IPS-15b (cell line): ENCODE measurements around the gene SLC8A2.

ENCODE experiments used
- H3K27me3 ChIP-seq: one replicate; pipeline ENCODE4 v1.6.1; 2013; ENCODE audit warnings: low read length; ENCODE audit not compliant: control insufficient read depth, insufficient read depth
- H3K36me3 ChIP-seq: one replicate; pipeline ENCODE4 v1.6.1; 2013; ENCODE audit warnings: low read length; ENCODE audit not compliant: control insufficient read depth, insufficient read depth
- H3K4me1 ChIP-seq: one replicate; pipeline ENCODE4 v1.6.1; 2013; ENCODE audit warnings: mild to moderate bottlenecking, low read length; ENCODE audit not compliant: control insufficient read depth, insufficient read depth
- H3K4me3 ChIP-seq: one replicate; pipeline ENCODE4 v1.5.1; 2013; ENCODE audit warnings: low read depth, low read length
- H3K9ac ChIP-seq: one replicate; pipeline ENCODE4 v1.6.1; 2013; ENCODE audit warnings: low read depth, mild to moderate bottlenecking, low read length
- H3K9me3 ChIP-seq: one replicate; pipeline ENCODE4 v1.6.1; 2013; ENCODE audit warnings: mild to moderate bottlenecking, low read length; ENCODE audit not compliant: control insufficient read depth, insufficient read depth

SLC8A2 gene

GRCh38 chr19:47499863-47500830, 28.5 kb upstream of the SLC8A2 start:
- Histone ChIP-seq H3K36me3 (peaks cover 19% of the 10 kb centered on the region), H3K27me3 (no peaks in the 10 kb centered on the region), H3K4me1 (no peaks in the 10 kb centered on the region), H3K9me3 (no peaks in the 10 kb centered on the region), H3K9ac (peak overlapping the region; percentile 24), H3K4me3 (no peak overlapping the region)

GRCh38 chr19:47499371-47499770, 27.7 kb upstream of the SLC8A2 start:
- Histone ChIP-seq H3K9ac (peak overlapping the region; percentile 24), H3K27me3 (no peaks in the 10 kb centered on the region), H3K4me3 (no peak overlapping the region), H3K9me3 (no peaks in the 10 kb centered on the region), H3K36me3 (peaks cover 19% of the 10 kb centered on the region), H3K4me1 (no peaks in the 10 kb centered on the region)

GRCh38 chr19:47498561-47498960, 26.9 kb upstream of the SLC8A2 start:
- peaks cover 19% of the 10 kb centered on the region for H3K36me3 ChIP-seq
- no peak overlapping the region for H3K4me3 ChIP-seq
- H3K4me1 ChIP-seq: no peaks in the 10 kb centered on the region
- H3K9me3 ChIP-seq: no peaks in the 10 kb centered on the region
- no peak overlapping the region for H3K9ac ChIP-seq
- H3K27me3 ChIP-seq: no peaks in the 10 kb centered on the region

- Histone ChIP-seq H3K4me3 (no peak overlapping the region), H3K27me3 (no peaks in the 10 kb centered on the region), H3K9ac (no peak overlapping the region), H3K36me3 (peaks cover 19% of the 10 kb centered on the region), H3K4me1 (no peaks in the 10 kb centered on the region), H3K9me3 (no peaks in the 10 kb centered on the region)
Observed at GRCh38 chr19:47497821-47498520, 26.3 kb upstream of the SLC8A2 start.

- Histone ChIP-seq H3K4me1 (no peaks in the 10 kb centered on the region), H3K4me3 (no peak overlapping the region), H3K9ac (no peak overlapping the region), H3K27me3 (no peaks in the 10 kb centered on the region), H3K36me3 (peaks cover 20% of the 10 kb centered on the region), H3K9me3 (no peaks in the 10 kb centered on the region)
Observed at GRCh38 chr19:47497050-47497766, 25.5 kb upstream of the SLC8A2 start.

- Histone ChIP-seq H3K27me3 (no peaks in the 10 kb centered on the region), H3K36me3 (peaks cover 33% of the 10 kb centered on the region), H3K4me1 (no peaks in the 10 kb centered on the region), H3K9me3 (no peaks in the 10 kb centered on the region), H3K4me3 (no peak overlapping the region), H3K9ac (no peak overlapping the region)
Observed at GRCh38 chr19:47495478-47496372, 24.0 kb upstream of the SLC8A2 start.

- H3K36me3 ChIP-seq: peaks cover 38% of the 10 kb centered on the region
- H3K9me3 ChIP-seq: no peaks in the 10 kb centered on the region
- no peak overlapping the region for H3K4me3 ChIP-seq
- H3K9ac ChIP-seq: no peak overlapping the region
- no peaks in the 10 kb centered on the region for H3K27me3 ChIP-seq
- H3K4me1 ChIP-seq: no peaks in the 10 kb centered on the region
Observed at GRCh38 chr19:47494729-47495128, 23.0 kb upstream of the SLC8A2 start.

- H3K36me3 ChIP-seq: peaks cover 42% of the 10 kb centered on the region
- no peaks in the 10 kb centered on the region for H3K4me1 ChIP-seq
- no peak overlapping the region for H3K4me3 ChIP-seq
- H3K27me3 ChIP-seq: no peaks in the 10 kb centered on the region
- H3K9ac ChIP-seq: no peak overlapping the region
- H3K9me3 ChIP-seq: no peaks in the 10 kb centered on the region
Observed at GRCh38 chr19:47494211-47494547, 22.5 kb upstream of the SLC8A2 start.

- peak overlapping the region; percentile 37 for H3K9ac ChIP-seq
- no peaks in the 10 kb centered on the region for H3K9me3 ChIP-seq
- peaks cover 46% of the 10 kb centered on the region for H3K36me3 ChIP-seq
- no peaks in the 10 kb centered on the region for H3K27me3 ChIP-seq
- H3K4me3 ChIP-seq: no peak overlapping the region
- no peaks in the 10 kb centered on the region for H3K4me1 ChIP-seq
Observed at GRCh38 chr19:47493378-47494210, 21.9 kb upstream of the SLC8A2 start.

- Histone ChIP-seq H3K27me3 (no peaks in the 10 kb centered on the region), H3K36me3 (peaks cover 48% of the 10 kb centered on the region), H3K4me1 (no peaks in the 10 kb centered on the region), H3K9ac (peak overlapping the region; percentile 37), H3K9me3 (no peaks in the 10 kb centered on the region), H3K4me3 (no peak overlapping the region)
Observed at GRCh38 chr19:47492571-47493377, 21.1 kb upstream of the SLC8A2 start.
